HCT116 (cell line): ENCODE results near the gene NR6A1. TPM values are rescaled to one million over a fixed set of nuclear protein-coding genes. Genes with fewer than 3 reads are reported as not detected.

ENCODE experiments used
- ATAC-seq: fragments of 200-7000 bp; cut with Tn5 transposase; 2 replicates; pipeline ENCODE4 v1.9.1; 2020; ENCODE audit warnings: mild to moderate bottlenecking, moderate library complexity
- BruUV-seq: library from RNA; stranded (reverse); fragments of 400-500 nt; replicated peaks from 2 replicates; lab custom pipeline; 2021; lab: Mats Ljungman, UMichigan
- CTCF ChIA-PET: fragments of 300-600 bp; sonication (Branson Sonifier 250); formaldehyde crosslinking; loops from one replicate; lab custom pipeline; 2021; ENCODE audit warnings: antibody characterized with exemption; lab: Charles Lee
- POLR2A ChIA-PET: fragments of 300-600, 350-600 bp; sonication (Branson Sonifier 250); formaldehyde crosslinking; loops from one replicate; lab custom pipeline; 2021; ENCODE audit warnings: antibody characterized with exemption; lab: Charles Lee
- RAD21 ChIA-PET, 2 experiments: fragments of 300-600 bp; sonication (Branson Sonifier 250); formaldehyde crosslinking; loops; one replicate each; lab custom pipeline; 2023; ENCODE audit warnings: low total read pairs in 2 of 2; ENCODE audit not compliant: uncharacterized antibody in 2 of 2, unreplicated experiment in 2 of 2, low non-redundant PET in 1 of 2; lab: Charles Lee
- DNase-seq: peaks from one replicate; pipeline ENCODE4 v3.0.0-alpha.2; 2010; ENCODE audit warnings: low read depth, low spot score
- H2AFZ ChIP-seq: fragments of 200-600 bp; shearing (Covaris generic), sonication (generic); 2 replicates; pipeline ENCODE4 v1.6.1; 2017; ENCODE audit warnings: low read depth, mixed run types, mixed read lengths, antibody characterized with exemption, low read length; ENCODE audit not compliant: poor library complexity, severe bottlenecking
- H3K27ac ChIP-seq: 2 replicates; pipeline ENCODE4 v1.5.1; 2012; ENCODE audit warnings: low read depth, low read length
- H3K27me3 ChIP-seq: fragments of 200-600 bp; sonication (generic); 2 replicates; pipeline ENCODE4 v1.6.1; 2016; ENCODE audit warnings: mixed run types, low read length, mixed read lengths; ENCODE audit not compliant: insufficient read depth
- H3K36me3 ChIP-seq, 2 experiments: fragments of 200-500 bp in 1 of 2; fragments of 200-600 bp in 1 of 2; sonication (Bioruptor generic) in 1 of 2; sonication (generic) in 1 of 2; 2 replicates each; pipeline versions ENCODE4 v1.5.1 to v1.6.1; 2014 to 2016; ENCODE audit warnings: low read length in 2 of 2, inconsistent platforms in 1 of 2, mixed read lengths in 1 of 2, mixed run types in 1 of 2; ENCODE audit not compliant: insufficient read depth in 2 of 2, control insufficient read depth in 1 of 2
- H3K4me1 ChIP-seq, 2 experiments: fragments of 200-600 bp in 1 of 2; sonication (generic) in 1 of 2; 2 replicates each; pipeline versions ENCODE4 v1.5.1 to v1.6.1; 2012 to 2017; ENCODE audit warnings: low read length in 2 of 2, inconsistent platforms in 1 of 2, mild to moderate bottlenecking in 1 of 2, mixed read lengths in 1 of 2, mixed run types in 1 of 2, moderate library complexity in 1 of 2; ENCODE audit not compliant: insufficient read depth in 2 of 2, control insufficient read depth in 1 of 2
- H3K4me2 ChIP-seq: fragments of 200-600 bp; sonication (generic); 2 replicates; pipeline ENCODE4 v1.6.1; 2017; ENCODE audit warnings: mixed run types, low read length, mixed read lengths
- H3K4me3 ChIP-seq, 2 experiments: fragments of 200-600 bp in 1 of 2; sonication (generic) in 1 of 2; replicated peaks in 1 of 2; 2 replicates each; pipeline ENCODE4 v1.5.1; 2011 to 2016; ENCODE audit warnings: low read length in 2 of 2, control low read depth in 1 of 2, low read depth in 1 of 2, mild to moderate bottlenecking in 1 of 2, mixed read lengths in 1 of 2, mixed run types in 1 of 2
- H3K79me2 ChIP-seq: fragments of 200-600 bp; sonication (generic); 2 replicates; pipeline ENCODE4 v1.6.1; 2017; ENCODE audit warnings: mild to moderate bottlenecking, mixed run types, low read length, moderate library complexity, mixed read lengths; ENCODE audit not compliant: insufficient read depth
- H3K9ac ChIP-seq: fragments of 200-600 bp; sonication (generic); 2 replicates; pipeline ENCODE4 v1.6.1; 2016; ENCODE audit warnings: low read length, mixed read lengths
- H3K9me2 ChIP-seq: fragments of 200-600 bp; sonication (generic), shearing (Covaris generic); 2 replicates; pipeline ENCODE4 v1.6.1; 2017; ENCODE audit warnings: mixed run types, mild to moderate bottlenecking, moderate library complexity; ENCODE audit not compliant: insufficient read depth
- H3K9me3 ChIP-seq, 2 experiments: fragments of 200-500 bp in 1 of 2; fragments of 200-600 bp in 1 of 2; sonication (Bioruptor generic) in 1 of 2; sonication (generic) in 1 of 2; 2 replicates each; pipeline ENCODE4 v1.6.1; 2014 to 2017; ENCODE audit warnings: low read length in 2 of 2, mixed read lengths in 2 of 2, inconsistent platforms in 1 of 2, low read depth in 1 of 2, mild to moderate bottlenecking in 1 of 2, mixed run types in 1 of 2, moderate library complexity in 1 of 2; ENCODE audit not compliant: control insufficient read depth in 1 of 2, insufficient read depth in 1 of 2
- H4K20me1 ChIP-seq: fragments of 200-600 bp; sonication (generic), shearing (Covaris generic); 2 replicates; pipeline ENCODE4 v1.6.1; 2017; ENCODE audit warnings: mixed run types, mild to moderate bottlenecking, moderate library complexity; ENCODE audit not compliant: insufficient read depth
- ATF3 ChIP-seq: IDR thresholded peaks from 2 replicates; pipeline ENCODE4 v1.6.1; 2012
- CBX3 ChIP-seq: IDR thresholded peaks from 2 replicates; pipeline ENCODE4 v1.6.1; 2012; ENCODE audit warnings: low read depth
- CEBPB ChIP-seq: IDR thresholded peaks from 2 replicates; pipeline ENCODE4 v1.6.1; 2012; ENCODE audit warnings: low read depth
- CTCF ChIP-seq, 3 experiments: fragments of 200-600 bp in 1 of 3; sonication (generic) in 1 of 3; IDR thresholded peaks in 2 of 3; conservative IDR thresholded peaks in 1 of 3; 2 replicates each; pipeline ENCODE4 v1.5.1; 2012 to 2017; ENCODE audit warnings: low read depth in 2 of 3, low read length in 2 of 3, antibody characterized with exemption in 1 of 3, borderline replicate concordance in 1 of 3, control low read depth in 1 of 3, mild to moderate bottlenecking in 1 of 3, mixed read lengths in 1 of 3, mixed run types in 1 of 3, moderate library complexity in 1 of 3; ENCODE audit not compliant: insufficient read depth in 1 of 3
- EGR1 ChIP-seq: IDR thresholded peaks from 2 replicates; pipeline ENCODE4 v1.6.1; 2012; ENCODE audit warnings: low read depth
- FOSL1 ChIP-seq: IDR thresholded peaks from 2 replicates; pipeline ENCODE4 v1.6.1; 2012; ENCODE audit warnings: low read depth
- JUND ChIP-seq: IDR thresholded peaks from 2 replicates; pipeline ENCODE4 v1.6.1; 2012
- MAX ChIP-seq: IDR thresholded peaks from 2 replicates; pipeline ENCODE4 v1.6.1; 2012
- POLR2A ChIP-seq: IDR thresholded peaks from 2 replicates; pipeline ENCODE4 v1.7.0; 2011; ENCODE audit warnings: borderline replicate concordance; ENCODE audit not compliant: insufficient read depth, insufficient read length; ENCODE audit errors: extremely low read depth
- POLR2AphosphoS5 ChIP-seq: IDR thresholded peaks from 2 replicates; pipeline ENCODE4 v1.6.1; 2011; ENCODE audit warnings: mild to moderate bottlenecking, low read depth, low read length, moderate library complexity
- RAD21 ChIP-seq: IDR thresholded peaks from 2 replicates; pipeline ENCODE4 v1.6.1; 2012; ENCODE audit warnings: low read depth, mild to moderate bottlenecking
- SIN3A ChIP-seq: IDR thresholded peaks from 2 replicates; pipeline ENCODE4 v1.6.1; 2012; ENCODE audit warnings: low read depth
- SRF ChIP-seq: IDR thresholded peaks from 2 replicates; pipeline ENCODE4 v1.6.1; 2012; ENCODE audit warnings: low read depth
- ZFX ChIP-seq: fragments of 450-650 bp; IDR thresholded peaks from 2 replicates; pipeline ENCODE4 v1.6.1; 2017
- ZNF274 ChIP-seq: fragments of 200-500 bp; sonication (Bioruptor generic); IDR thresholded peaks from 2 replicates; pipeline ENCODE4 v1.6.1; 2014; ENCODE audit warnings: mild to moderate bottlenecking, low read depth, low read length, inconsistent platforms
- intact Hi-C: fragments of 100-400 bp; cut with micrococcal nuclease; formaldehyde crosslinking; loops from 2 replicates; pipeline ENCODE4 v1.10.0; 2022
- total RNA-seq: library from RNA; stranded (reverse); gene quantifications from one replicate; pipeline ENCODE4 v1.2.1, GENCODE V29; 2021; ENCODE audit not compliant: unreplicated experiment
- TF ChIP-seq, protein P1 (sequence below): IDR thresholded peaks from 2 replicates; pipeline ENCODE4 v1.6.1; 2012; ENCODE audit warnings: low read depth

Gene NR6A1
- total RNA-seq, 1 experiment from 2014 or later, result 9.9 TPM

DNA sequence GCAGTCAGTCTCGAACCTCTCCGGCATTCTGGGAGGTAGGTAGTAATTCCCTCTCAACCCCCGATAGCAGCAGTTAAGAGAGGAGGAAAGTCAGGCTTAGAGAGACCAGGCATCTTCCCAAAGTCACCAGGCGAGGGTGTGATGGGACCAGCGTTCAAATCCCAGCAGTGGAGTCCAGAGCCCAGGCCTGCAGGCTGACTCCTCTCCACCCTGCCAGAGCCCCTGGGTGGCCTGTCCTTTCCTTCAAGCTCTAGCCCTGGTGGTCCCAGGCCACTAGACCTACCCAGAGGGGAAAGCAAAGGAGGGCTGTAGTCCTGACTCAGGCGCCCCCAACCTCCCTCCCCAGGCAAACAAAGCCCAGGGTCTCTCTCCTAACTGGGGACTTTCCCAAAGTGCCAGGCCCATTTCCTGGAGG, 259.7 kb downstream of the NR6A1 start:
- no peaks in the 10 kb centered on the region for H3K9me2 ChIP-seq
- ChIA-PET POLR2A (no interaction called here), RAD21 (no interaction called here), CTCF (no interaction called here)
- intact Hi-C loops, result no loop called here
- no peak for DNase-seq
- no peaks in the 10 kb centered on the region for H4K20me1 ChIP-seq
- no peaks in the 10 kb centered on the region for H3K79me2 ChIP-seq
- no peak overlapping the region for H3K4me2 ChIP-seq
- H3K4me1 ChIP-seq, result peaks cover 5 to 8% of the 10 kb centered on the region in 2 experiments; a peak in 3 of 4 replicates
- peak; percentile 53 for ATAC-seq
- H3K36me3 ChIP-seq, result no peaks in the 10 kb centered on the region
- TF ChIP-seq ATF3, result no peak
- peak; percentile 45 for TF ChIP-seq RAD21
- peak in 1 of 3 experiments; percentile 12; a peak in 1 of 6 replicates for TF ChIP-seq CTCF (IDR thresholded peaks at IDR 0.05 in 2 of 3, conservative IDR thresholded peaks at IDR 0.05 in 1 of 3; ENCODE audit: borderline replicate concordance in 1 of 3, insufficient read depth in 1 of 3, low read depth in 2 of 3, low read length in 2 of 3)
- no peak overlapping the region for H3K9ac ChIP-seq
- no peaks in the 10 kb centered on the region for H3K27me3 ChIP-seq
- H3K9me3 ChIP-seq, result no peaks in the 10 kb centered on the region
- no peak overlapping the region for H3K27ac ChIP-seq
- no TSS peak for BruUV-seq
- no peak overlapping the region for H3K4me3 ChIP-seq
- H2AFZ ChIP-seq, result no peak overlapping the region

DNA sequence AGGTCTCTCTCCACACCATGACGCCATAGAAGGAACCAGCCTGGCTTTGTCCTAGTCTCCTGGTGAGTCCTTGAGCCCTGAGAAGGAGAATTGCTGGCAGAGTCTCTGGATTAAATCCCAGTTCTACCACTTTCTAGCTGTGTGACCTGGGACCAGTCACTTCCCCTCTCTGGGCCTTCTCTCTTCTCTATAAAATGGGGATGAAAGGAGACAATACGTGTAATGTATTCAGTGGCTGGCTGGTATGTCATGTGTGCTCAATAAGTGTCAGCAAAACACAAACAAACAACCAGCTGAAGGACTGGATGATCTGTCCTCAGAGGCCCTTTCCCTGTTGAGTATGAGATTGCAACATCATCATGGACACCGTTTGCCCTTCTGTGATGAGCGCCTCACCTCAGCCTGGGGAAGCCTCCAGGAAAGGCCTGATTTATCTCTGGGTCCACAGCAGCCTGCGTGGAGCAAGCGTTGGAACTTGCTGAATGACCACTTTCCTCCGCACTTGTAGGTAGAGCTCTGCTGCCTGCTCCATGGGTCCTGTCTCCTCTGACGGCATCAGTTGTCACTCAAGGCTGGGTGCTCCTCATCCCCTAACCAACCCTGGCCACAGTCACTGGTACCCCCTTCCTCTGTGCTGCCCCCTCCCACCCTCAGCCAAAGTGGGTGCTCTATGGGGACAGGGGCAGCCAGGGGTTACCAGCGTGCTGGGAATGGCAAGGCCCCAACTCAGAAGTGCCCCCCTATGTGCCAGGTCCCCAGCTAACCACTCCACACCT, 260.3 kb downstream of the NR6A1 start:
- Histone ChIP-seq H3K4me1 (peaks cover 5 to 8% of the 10 kb centered on the region in 2 experiments; a peak in 3 of 4 replicates), H3K9me2 (no peaks in the 10 kb centered on the region), H3K4me3 (no peak overlapping the region), H4K20me1 (no peaks in the 10 kb centered on the region), H3K4me2 (no peak overlapping the region), H3K36me3 (no peaks in the 10 kb centered on the region), H3K27ac (no peak overlapping the region), H3K27me3 (no peaks in the 10 kb centered on the region), H3K9me3 (no peaks in the 10 kb centered on the region), H2AFZ (no peak overlapping the region), H3K79me2 (no peaks in the 10 kb centered on the region), H3K9ac (no peak overlapping the region)
- intact Hi-C loops, result no loop called here
- ChIA-PET POLR2A (no interaction called here), CTCF (no interaction called here), RAD21 (no interaction called here)
- no peak for ATAC-seq
- no peak for DNase-seq
- no TSS peak for BruUV-seq
- TF ChIP-seq SRF (no peak), SIN3A (no peak), ZNF274 (no peak), FOSL1 (no peak), ZFX (no peak), MAX (no peak), JUND (no peak), EGR1 (no peak), POLR2AphosphoS5 (no peak), CBX3 (no peak), CEBPB (no peak), RAD21 (no peak), POLR2A (no peak)
- TF ChIP-seq, protein P1, sequence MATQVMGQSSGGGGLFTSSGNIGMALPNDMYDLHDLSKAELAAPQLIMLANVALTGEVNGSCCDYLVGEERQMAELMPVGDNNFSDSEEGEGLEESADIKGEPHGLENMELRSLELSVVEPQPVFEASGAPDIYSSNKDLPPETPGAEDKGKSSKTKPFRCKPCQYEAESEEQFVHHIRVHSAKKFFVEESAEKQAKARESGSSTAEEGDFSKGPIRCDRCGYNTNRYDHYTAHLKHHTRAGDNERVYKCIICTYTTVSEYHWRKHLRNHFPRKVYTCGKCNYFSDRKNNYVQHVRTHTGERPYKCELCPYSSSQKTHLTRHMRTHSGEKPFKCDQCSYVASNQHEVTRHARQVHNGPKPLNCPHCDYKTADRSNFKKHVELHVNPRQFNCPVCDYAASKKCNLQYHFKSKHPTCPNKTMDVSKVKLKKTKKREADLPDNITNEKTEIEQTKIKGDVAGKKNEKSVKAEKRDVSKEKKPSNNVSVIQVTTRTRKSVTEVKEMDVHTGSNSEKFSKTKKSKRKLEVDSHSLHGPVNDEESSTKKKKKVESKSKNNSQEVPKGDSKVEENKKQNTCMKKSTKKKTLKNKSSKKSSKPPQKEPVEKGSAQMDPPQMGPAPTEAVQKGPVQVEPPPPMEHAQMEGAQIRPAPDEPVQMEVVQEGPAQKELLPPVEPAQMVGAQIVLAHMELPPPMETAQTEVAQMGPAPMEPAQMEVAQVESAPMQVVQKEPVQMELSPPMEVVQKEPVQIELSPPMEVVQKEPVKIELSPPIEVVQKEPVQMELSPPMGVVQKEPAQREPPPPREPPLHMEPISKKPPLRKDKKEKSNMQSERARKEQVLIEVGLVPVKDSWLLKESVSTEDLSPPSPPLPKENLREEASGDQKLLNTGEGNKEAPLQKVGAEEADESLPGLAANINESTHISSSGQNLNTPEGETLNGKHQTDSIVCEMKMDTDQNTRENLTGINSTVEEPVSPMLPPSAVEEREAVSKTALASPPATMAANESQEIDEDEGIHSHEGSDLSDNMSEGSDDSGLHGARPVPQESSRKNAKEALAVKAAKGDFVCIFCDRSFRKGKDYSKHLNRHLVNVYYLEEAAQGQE, result no peak
